Measurements from ENCODE around the gene IQSEC1. TPM values are rescaled to one million over a fixed set of nuclear protein-coding genes. Genes with fewer than 3 reads are reported as not detected.

Gene IQSEC1
- total RNA-seq, 2 donors from 2014 or later = 58.2 to 94.2 TPM

DNA sequence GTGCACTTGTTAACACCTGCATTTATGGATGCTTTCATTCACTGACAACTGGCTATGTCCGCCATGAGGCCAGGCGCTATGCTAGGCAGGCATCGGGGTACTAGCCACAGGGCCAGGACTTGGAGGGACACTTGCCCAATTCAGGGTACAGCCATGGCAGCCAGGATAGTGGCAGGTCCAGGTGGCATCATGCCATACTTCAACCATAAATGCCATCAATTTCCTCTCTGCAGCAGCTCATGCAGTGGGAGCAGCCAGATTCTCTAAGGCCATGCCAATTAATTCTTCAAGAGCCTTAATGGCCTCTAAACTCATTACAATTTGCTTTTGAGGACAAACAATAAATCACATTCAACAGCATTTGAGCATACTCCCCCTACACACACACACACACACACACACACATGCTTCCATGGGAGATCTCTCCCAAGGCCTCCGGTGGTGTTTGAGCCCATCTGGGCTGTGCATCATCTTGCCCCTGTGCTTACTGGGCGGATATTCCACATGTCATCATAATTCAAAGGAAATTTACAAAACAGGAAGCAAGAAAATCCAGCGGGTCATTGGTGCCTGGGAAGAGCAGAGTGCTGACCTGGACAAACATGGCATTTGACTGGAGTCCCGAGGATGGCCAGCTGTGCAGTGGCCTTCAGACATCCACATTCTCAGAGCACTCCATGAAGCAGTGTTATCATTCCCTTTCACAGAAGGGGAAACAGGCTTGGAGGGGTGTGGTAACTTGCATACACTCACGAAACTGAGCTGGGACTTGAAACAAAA lies 109.1 kb downstream of the IQSEC1 start:
- Histone ChIP-seq H3K4me1 (replicated peaks) (peaks cover 31% of the 10 kb centered on the region), H3K27ac (peak overlapping the region in 1 of 2 donors; percentile 84)

DNA sequence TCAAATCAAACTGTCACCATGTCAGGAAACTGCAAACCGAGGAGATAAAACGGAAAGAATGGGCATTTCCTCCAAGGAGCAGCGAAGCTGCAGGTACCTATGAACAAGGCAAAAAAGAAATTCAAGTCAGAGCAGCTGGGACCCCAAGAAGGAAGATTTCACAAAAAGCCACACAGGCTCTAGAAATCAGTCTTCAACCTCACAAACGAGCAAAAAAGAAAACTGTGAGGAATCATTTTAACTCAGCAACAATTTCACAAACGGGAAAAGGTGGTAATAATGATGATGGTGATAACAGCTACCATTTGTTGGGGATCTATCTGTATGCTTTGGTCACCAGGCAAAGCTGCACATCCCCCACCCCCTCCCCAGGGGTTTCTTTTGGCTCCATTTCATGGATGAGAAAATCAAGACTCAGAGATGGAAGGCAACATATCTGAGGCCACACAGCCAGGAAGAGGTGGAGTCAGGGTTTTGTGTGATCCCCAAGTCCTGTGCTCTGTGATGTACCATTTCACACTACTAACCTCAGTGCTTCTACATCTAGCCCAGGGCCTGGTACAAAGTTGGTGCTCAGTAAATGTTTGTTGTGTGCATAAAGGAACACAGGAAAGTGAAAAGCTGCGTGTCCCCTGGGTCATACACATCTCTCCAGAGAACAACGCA lies 109.9 kb downstream of the IQSEC1 start:
- no peak for TF ChIP-seq POLR2A (IDR thresholded peaks at IDR 0.05)
- no peak for TF ChIP-seq POLR2AphosphoS5 (IDR thresholded peaks at IDR 0.05)
- TF ChIP-seq, protein P1, sequence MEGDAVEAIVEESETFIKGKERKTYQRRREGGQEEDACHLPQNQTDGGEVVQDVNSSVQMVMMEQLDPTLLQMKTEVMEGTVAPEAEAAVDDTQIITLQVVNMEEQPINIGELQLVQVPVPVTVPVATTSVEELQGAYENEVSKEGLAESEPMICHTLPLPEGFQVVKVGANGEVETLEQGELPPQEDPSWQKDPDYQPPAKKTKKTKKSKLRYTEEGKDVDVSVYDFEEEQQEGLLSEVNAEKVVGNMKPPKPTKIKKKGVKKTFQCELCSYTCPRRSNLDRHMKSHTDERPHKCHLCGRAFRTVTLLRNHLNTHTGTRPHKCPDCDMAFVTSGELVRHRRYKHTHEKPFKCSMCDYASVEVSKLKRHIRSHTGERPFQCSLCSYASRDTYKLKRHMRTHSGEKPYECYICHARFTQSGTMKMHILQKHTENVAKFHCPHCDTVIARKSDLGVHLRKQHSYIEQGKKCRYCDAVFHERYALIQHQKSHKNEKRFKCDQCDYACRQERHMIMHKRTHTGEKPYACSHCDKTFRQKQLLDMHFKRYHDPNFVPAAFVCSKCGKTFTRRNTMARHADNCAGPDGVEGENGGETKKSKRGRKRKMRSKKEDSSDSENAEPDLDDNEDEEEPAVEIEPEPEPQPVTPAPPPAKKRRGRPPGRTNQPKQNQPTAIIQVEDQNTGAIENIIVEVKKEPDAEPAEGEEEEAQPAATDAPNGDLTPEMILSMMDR (IDR thresholded peaks at IDR 0.05) = no peak
- H3K4me3 ChIP-seq = no peak overlapping the region
- no peak for DNase-seq (ENCODE audit: low spot score)
- 60% methylated on average over 7 of the region's 7 CpGs for WGBS
- intact Hi-C loops (cut with DNase I) = no loop called here
- no peaks in the 10 kb centered on the region for H3K36me3 ChIP-seq
- H3K27me3 ChIP-seq (replicated peaks; ENCODE audit: insufficient read depth) = no peaks in the 10 kb centered on the region
- peak overlapping the region in 1 of 2 donors; percentile 84 for H3K27ac ChIP-seq
- H3K4me1 ChIP-seq (replicated peaks) = peaks cover 32% of the 10 kb centered on the region
- H3K9me3 ChIP-seq = no peaks in the 10 kb centered on the region

More for the DNA sequence above, 109.1 kb downstream of the IQSEC1 start:
- H3K4me3 ChIP-seq = no peak overlapping the region
- 47% methylated on average over 8 of the region's 8 CpGs for WGBS
- no peaks in the 10 kb centered on the region for H3K27me3 ChIP-seq (replicated peaks; ENCODE audit: insufficient read depth)
- no peaks in the 10 kb centered on the region for H3K9me3 ChIP-seq
- TF ChIP-seq POLR2A (IDR thresholded peaks at IDR 0.05) (no peak), POLR2AphosphoS5 (IDR thresholded peaks at IDR 0.05) (no peak)
- TF ChIP-seq, protein P1 (IDR thresholded peaks at IDR 0.05) = no peak
- H3K36me3 ChIP-seq = no peaks in the 10 kb centered on the region
- peak; percentile 22 for DNase-seq (ENCODE audit: low spot score)
- intact Hi-C loops (cut with DNase I) = no loop called here

DNA sequence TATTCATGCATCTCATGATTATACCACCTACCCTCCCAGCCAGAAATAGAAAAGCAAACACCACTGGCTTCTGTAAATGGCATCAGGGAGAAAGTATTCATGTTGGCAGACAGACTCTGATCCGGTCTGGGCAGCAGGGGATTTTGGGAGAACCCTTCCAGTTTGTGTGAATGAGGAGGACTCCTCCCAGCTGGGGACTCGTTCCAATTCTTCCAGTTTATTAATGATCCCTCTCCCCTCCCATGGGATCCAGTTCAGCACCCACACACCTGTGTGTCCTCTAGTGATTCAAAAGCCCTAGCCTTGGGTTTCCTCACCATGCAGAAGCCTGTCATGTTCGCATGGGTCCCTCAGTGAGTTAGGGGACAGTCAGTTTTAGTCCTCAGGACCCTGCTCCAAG lies 110.9 kb downstream of the IQSEC1 start:
- intact Hi-C loops (cut with DNase I) = no loop called here
- no peaks in the 10 kb centered on the region for H3K27me3 ChIP-seq (replicated peaks; ENCODE audit: insufficient read depth)
- 49% methylated on average over 3 of the region's 3 CpGs for whole genome bisulfite sequencing
- no peak overlapping the region for H3K27ac ChIP-seq
- H3K4me1 ChIP-seq (replicated peaks) = peaks cover 40% of the 10 kb centered on the region
- DNase-seq (ENCODE audit: low spot score) = no peak
- H3K4me3 ChIP-seq = no peak overlapping the region
- no peaks in the 10 kb centered on the region for H3K36me3 ChIP-seq
- H3K9me3 ChIP-seq = no peaks in the 10 kb centered on the region
- TF ChIP-seq POLR2AphosphoS5 (IDR thresholded peaks at IDR 0.05) = peak; percentile 30
- no peak for TF ChIP-seq POLR2A (IDR thresholded peaks at IDR 0.05)
- TF ChIP-seq, protein P1 (IDR thresholded peaks at IDR 0.05) = no peak

DNA sequence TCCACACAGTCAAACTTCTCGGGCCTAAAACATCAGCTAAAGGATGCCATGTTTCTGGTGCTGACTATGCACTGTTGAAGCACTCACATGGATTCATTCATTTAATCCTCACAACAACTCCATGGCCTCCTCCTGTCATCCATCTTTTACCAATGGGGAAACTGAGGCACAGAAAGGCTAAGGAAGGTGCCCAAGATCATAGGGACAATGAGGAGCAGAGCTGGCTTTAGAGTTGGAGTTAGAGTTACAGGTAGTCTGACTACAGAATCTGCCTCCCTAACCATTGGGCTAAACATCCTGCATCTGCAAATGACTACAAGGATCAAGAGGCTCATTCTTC lies 111.6 kb downstream of the IQSEC1 start:
- whole genome bisulfite sequencing = 59% methylated on average over 1 of the region's 1 CpG
- Histone ChIP-seq H3K4me3 (no peak overlapping the region), H3K27ac (peak overlapping the region in 1 of 2 donors; percentile 28), H3K36me3 (no peaks in the 10 kb centered on the region), H3K4me1 (replicated peaks) (peaks cover 46% of the 10 kb centered on the region), H3K9me3 (no peaks in the 10 kb centered on the region), H3K27me3 (replicated peaks; ENCODE audit: insufficient read depth) (no peaks in the 10 kb centered on the region)
- intact Hi-C loops (cut with DNase I) = no loop called here
- DNase-seq (ENCODE audit: low spot score) = no peak
- TF ChIP-seq, protein P1 (IDR thresholded peaks at IDR 0.05) = no peak
- TF ChIP-seq POLR2A (IDR thresholded peaks at IDR 0.05) (no peak), POLR2AphosphoS5 (IDR thresholded peaks at IDR 0.05) (no peak)

Measured in prostate gland (tissue), 2 donors.